ENCODE measurements around the gene FOXA1.

GRCh38 chr14:37550511-37550910, 44.5 kb downstream of the FOXA1 start:
- TF ChIP-seq, protein P1, sequence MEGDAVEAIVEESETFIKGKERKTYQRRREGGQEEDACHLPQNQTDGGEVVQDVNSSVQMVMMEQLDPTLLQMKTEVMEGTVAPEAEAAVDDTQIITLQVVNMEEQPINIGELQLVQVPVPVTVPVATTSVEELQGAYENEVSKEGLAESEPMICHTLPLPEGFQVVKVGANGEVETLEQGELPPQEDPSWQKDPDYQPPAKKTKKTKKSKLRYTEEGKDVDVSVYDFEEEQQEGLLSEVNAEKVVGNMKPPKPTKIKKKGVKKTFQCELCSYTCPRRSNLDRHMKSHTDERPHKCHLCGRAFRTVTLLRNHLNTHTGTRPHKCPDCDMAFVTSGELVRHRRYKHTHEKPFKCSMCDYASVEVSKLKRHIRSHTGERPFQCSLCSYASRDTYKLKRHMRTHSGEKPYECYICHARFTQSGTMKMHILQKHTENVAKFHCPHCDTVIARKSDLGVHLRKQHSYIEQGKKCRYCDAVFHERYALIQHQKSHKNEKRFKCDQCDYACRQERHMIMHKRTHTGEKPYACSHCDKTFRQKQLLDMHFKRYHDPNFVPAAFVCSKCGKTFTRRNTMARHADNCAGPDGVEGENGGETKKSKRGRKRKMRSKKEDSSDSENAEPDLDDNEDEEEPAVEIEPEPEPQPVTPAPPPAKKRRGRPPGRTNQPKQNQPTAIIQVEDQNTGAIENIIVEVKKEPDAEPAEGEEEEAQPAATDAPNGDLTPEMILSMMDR (IDR thresholded peaks at IDR 0.05), result no peak
- TF ChIP-seq POLR2A (IDR thresholded peaks at IDR 0.05), result no peak
